ENCODE results near the gene KRT78. TPM values are rescaled to one million over a fixed set of nuclear protein-coding genes. Genes with fewer than 3 reads are reported as not detected.

Gene KRT78
- polyA plus RNA-seq, 2 of the 4 experiments (the other 2 are of a cell fraction), result 0.09 to 0.12 TPM

- Histone ChIP-seq H3K4me1 (peaks cover 9% of the 10 kb centered on the region), H3K9me3 (no peaks in the 10 kb centered on the region), H3K27ac (no peak overlapping the region), H3K4me2 (no peak overlapping the region), H3K4me3 (no peak overlapping the region)
- ATAC-seq, result no peak
- POLR2A ChIA-PET, result no interaction called here
- FAIRE-seq, result no peak
- WGBS (ENCODE audit: missing lambda C conversion rate), result 87% methylated on average over 5 of the region's 5 CpGs
- DNase-seq (ENCODE audit: low read depth in 1 of 2, low spot score in 1 of 2), result no peak
- TF ChIP-seq NPAS2 (CRISPR knock-in tag; IDR thresholded peaks at IDR 0.05; ENCODE audit: borderline replicate concordance) (no peak), CTCF (IDR thresholded peaks at IDR 0.05) (no peak), HOXB13 (CRISPR knock-in tag; IDR thresholded peaks at IDR 0.05; ENCODE audit: low read depth) (no peak), BHLHE40 (IDR thresholded peaks at IDR 0.05; ENCODE audit: low read depth, low read length) (no peak), ATOH8 (CRISPR knock-in tag; IDR thresholded peaks at IDR 0.05; ENCODE audit: low read depth) (no peak)
- CTCF ChIA-PET, result no interaction called here
These were observed 1.9 kb upstream of the KRT78 start for GRCh38 chr12:52850681-52851080.

- Histone ChIP-seq H3K4me2 (no peak overlapping the region), H3K4me3 (no peak overlapping the region), H3K4me1 (peaks cover 9% of the 10 kb centered on the region), H3K27ac (no peak overlapping the region), H3K9me3 (no peaks in the 10 kb centered on the region)
- DNase-seq (ENCODE audit: low read depth in 1 of 2, low spot score in 1 of 2), result no peak
- no peak for ATAC-seq
- POLR2A ChIA-PET, result no interaction called here
- peak; percentile 28 for FAIRE-seq
- CTCF ChIA-PET, result no interaction called here
- WGBS (ENCODE audit: missing lambda C conversion rate), result 80% methylated on average over 3 of the region's 6 CpGs
- TF ChIP-seq ZC3H11A (IDR thresholded peaks at IDR 0.05) (no peak), EHMT2 (IDR thresholded peaks at IDR 0.05; ENCODE audit: low read depth) (no peak), ZSCAN20 (CRISPR knock-in tag; IDR thresholded peaks at IDR 0.05) (no peak), POLR2AphosphoS2 (conservative IDR thresholded peaks at IDR 0.05; ENCODE audit: low read length) (no peak), RAD21 (conservative IDR thresholded peaks at IDR 0.05 in 1 of 2, IDR thresholded peaks at IDR 0.05 in 1 of 2) (no peak), CTCF (IDR thresholded peaks at IDR 0.05) (no peak), CBX8 (IDR thresholded peaks at IDR 0.05) (no peak), PBX3 (IDR thresholded peaks at IDR 0.05) (no peak), ZNF302 (CRISPR knock-in tag; IDR thresholded peaks at IDR 0.05) (no peak), TP53 (CRISPR knock-in tag; IDR thresholded peaks at IDR 0.05) (no peak), RFX5 (IDR thresholded peaks at IDR 0.05) (no peak), RCOR1 (IDR thresholded peaks at IDR 0.05; ENCODE audit: low read depth, low read length) (no peak), MYC (IDR thresholded peaks at IDR 0.05; ENCODE audit: borderline replicate concordance, low read length) (no peak), EHF (CRISPR knock-in tag; IDR thresholded peaks at IDR 0.05) (no peak), CEBPB (IDR thresholded peaks at IDR 0.05) (no peak), RARB (CRISPR knock-in tag; IDR thresholded peaks at IDR 0.05) (no peak), CBX2 (IDR thresholded peaks at IDR 0.05; ENCODE audit: borderline replicate concordance, low read depth) (no peak), GATA3 (IDR thresholded peaks at IDR 0.05; ENCODE audit: borderline replicate concordance) (no peak), HOXA7 (CRISPR knock-in tag; IDR thresholded peaks at IDR 0.05) (no peak), HOXB13 (CRISPR knock-in tag; IDR thresholded peaks at IDR 0.05; ENCODE audit: low read depth) (no peak)
These were observed 717 bp upstream of the KRT78 start for GRCh38 chr12:52849511-52849910.

All from A549 (cell line).